ENCODE data around the gene MATR3.

Gene MATR3

DNA sequence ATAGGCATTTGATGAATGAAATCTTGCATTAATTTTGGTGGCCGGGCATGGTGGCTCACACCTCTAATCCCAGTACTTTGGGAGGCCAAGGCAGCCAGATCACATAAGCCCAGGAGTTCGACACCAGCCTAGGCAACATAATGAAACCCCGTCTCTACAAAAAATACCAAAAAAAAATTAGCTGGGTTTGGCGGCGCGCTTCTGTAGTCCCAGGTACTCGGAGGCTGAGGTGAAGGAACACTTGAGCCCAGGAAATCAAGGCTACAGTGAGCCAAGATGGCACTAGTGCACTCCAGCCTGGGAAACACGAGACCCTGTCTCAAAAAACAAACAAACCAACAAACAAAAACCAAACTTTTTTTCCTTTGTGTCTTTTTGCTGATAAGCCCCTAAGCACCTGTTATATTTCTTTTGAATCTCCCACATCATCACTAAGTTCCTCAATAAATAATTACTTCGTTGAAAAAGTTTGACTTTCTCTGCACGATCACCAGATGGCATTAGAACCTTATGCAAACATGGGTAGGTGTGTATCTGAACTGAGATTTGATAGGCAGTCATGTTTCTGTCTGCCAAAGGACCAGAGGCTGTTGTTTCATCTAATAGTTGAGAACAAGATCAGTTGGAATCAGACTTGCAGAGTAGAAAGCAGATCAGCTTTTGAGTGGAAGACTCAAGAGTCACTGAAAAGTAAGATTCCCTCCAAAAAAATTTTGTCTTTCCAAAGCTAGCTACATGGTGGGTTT lies 5.5 kb upstream of the MATR3 start:
- TF ChIP-seq, protein P1, sequence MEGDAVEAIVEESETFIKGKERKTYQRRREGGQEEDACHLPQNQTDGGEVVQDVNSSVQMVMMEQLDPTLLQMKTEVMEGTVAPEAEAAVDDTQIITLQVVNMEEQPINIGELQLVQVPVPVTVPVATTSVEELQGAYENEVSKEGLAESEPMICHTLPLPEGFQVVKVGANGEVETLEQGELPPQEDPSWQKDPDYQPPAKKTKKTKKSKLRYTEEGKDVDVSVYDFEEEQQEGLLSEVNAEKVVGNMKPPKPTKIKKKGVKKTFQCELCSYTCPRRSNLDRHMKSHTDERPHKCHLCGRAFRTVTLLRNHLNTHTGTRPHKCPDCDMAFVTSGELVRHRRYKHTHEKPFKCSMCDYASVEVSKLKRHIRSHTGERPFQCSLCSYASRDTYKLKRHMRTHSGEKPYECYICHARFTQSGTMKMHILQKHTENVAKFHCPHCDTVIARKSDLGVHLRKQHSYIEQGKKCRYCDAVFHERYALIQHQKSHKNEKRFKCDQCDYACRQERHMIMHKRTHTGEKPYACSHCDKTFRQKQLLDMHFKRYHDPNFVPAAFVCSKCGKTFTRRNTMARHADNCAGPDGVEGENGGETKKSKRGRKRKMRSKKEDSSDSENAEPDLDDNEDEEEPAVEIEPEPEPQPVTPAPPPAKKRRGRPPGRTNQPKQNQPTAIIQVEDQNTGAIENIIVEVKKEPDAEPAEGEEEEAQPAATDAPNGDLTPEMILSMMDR (conservative IDR thresholded peaks at IDR 0.05; ENCODE audit: control insufficient read depth, insufficient read depth, low read depth, low read length): no peak
- peak; percentile 38 for DNase-seq (ENCODE audit: low read depth)
- no peak overlapping the region for H3K4me3 ChIP-seq (ENCODE audit: control insufficient read depth, low read depth, low read length)

DNA sequence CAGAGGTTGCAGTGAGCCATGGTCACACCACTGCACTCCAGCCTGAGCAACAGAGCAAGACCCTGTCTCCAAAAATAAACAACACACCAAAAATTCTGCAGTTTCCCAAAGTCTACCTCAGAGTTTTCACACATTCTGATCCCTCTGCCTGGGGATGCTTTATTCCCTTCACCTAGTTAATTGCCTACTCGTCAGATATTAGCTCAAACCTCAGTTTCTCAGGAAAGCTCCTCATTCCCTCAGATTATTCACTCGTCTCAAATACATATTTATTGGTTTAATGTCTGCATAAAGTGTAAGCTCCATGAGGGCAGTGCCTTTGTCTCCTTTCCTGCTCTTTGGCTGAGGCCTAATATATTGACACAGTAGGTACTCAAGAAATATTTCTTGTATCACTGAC lies 2.5 kb upstream of the MATR3 start:
- no peak overlapping the region for H3K4me3 ChIP-seq (ENCODE audit: control insufficient read depth, low read depth, low read length)
- TF ChIP-seq, protein P1 (conservative IDR thresholded peaks at IDR 0.05; ENCODE audit: control insufficient read depth, insufficient read depth, low read depth, low read length): no peak
- no peak for DNase-seq (ENCODE audit: low read depth)

DNA sequence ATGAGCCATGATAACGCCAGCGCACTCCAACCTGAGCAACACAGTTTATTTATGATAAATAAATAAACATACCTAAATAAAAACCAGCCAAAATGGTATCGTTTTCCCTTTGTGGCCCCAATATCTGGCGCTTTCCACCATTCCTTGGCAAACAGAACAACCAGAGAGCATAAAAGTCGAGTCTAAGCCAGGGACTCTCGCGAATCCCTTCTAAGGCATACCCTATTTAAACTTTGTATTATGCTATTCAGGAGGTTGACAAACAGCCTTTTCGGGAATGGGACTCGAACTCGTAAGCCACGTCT lies 386 bp upstream of the MATR3 start:
- DNase-seq (ENCODE audit: low read depth): no peak
- TF ChIP-seq, protein P1 (conservative IDR thresholded peaks at IDR 0.05; ENCODE audit: control insufficient read depth, insufficient read depth, low read depth, low read length): no peak
- H3K4me3 ChIP-seq (ENCODE audit: control insufficient read depth, low read depth, low read length): peak overlapping the region; percentile 79

DNA sequence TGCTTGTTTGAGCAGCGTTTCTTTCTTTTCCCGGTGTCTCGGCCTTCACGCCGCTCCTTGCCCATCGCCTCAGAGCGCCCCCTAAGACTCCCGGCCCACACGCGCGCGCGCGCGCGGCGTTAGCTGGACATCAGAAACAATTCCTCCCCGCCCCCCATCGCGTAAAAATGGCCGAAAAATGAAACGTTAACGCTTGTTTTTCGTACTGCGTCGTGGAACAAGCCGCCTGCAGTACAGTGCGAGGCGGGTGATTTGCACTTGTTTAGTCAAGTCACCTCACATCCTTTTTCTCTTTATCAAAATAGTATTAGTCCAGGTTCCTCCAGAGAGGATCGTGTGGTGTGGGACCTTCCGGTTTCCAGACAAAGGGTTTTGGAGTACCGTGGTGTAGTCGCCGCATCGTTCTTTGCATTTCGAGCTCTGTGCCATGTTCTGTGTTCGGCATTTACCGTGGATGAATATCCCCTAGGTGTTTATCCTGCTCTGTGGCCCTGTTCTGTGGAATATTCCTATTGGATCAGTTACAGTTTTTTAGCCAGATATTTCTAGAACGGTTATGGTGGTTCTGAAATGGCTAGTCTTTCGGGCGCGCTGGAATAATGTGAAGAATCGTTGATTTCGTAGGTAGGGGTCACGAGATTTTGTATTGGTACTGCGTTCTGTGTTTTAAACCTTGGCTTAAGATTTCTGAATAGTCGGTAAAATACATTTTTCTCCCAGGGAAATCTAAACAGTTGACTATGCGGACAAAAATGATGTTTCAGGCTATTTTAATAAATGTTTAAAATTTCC lies 1.0 kb downstream of the MATR3 start:
- peak overlapping the region; percentile 79 for H3K4me3 ChIP-seq (ENCODE audit: control insufficient read depth, low read depth, low read length)
- DNase-seq (ENCODE audit: low read depth): peak; percentile 77
- TF ChIP-seq, protein P1 (conservative IDR thresholded peaks at IDR 0.05; ENCODE audit: control insufficient read depth, insufficient read depth, low read depth, low read length): no peak

DNA sequence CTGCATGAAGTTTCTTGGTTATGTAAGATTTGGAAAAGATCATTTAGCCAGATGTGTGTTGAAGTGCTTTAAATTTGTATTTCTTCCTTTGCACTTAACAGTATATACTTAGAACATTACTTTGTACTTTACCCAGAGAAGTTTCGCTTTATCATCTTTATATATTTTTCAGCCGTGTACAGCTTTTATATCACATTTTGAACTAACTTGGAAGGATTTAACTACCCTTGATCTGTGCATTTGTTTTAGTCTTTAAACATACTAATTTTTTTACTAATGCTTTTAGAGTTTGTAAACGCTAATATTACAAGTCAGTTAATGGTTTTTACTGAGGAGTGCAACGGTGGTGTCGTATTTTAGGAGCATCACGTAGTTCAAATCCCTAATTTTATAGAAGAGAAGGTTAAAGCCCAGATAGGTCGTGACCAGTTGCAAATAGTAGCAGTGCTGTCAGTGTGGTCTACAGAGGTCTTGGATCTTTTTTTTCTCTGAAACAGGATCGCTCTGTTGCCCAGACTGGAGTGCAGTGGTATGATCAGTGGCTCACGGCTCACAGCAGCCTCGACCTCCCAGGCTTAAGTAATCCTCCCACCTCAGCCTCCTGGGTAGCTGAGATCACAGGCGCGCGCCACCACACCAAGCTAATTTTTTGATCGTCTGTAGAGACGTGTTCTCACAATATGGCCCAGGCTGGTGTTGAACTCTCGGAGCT lies 2.0 kb downstream of the MATR3 start:
- peak overlapping the region; percentile 79 for H3K4me3 ChIP-seq (ENCODE audit: control insufficient read depth, low read depth, low read length)
- peak; percentile 22 for DNase-seq (ENCODE audit: low read depth)
- TF ChIP-seq, protein P1 (conservative IDR thresholded peaks at IDR 0.05; ENCODE audit: control insufficient read depth, insufficient read depth, low read depth, low read length): no peak

DNA sequence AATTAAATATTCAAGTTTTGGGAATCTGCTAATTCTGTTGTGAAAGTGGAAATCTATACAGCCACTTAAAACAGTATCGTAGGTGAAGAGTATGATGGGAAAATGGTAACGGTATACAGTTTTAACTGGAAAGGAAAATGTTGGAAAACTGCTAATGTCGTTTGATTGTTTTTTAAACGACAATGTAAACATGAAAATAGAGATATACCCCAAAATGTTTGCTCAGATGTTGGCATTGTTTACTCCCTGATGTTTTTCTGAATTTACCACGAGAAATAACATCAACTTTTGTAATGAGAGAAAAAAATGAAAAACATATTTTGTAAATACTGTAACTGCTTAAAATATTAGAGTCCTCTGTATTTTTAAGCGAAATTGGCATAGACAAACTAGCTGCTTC lies 2.7 kb downstream of the MATR3 start:
- DNase-seq (ENCODE audit: low read depth): no peak
- TF ChIP-seq, protein P1 (conservative IDR thresholded peaks at IDR 0.05; ENCODE audit: control insufficient read depth, insufficient read depth, low read depth, low read length): no peak
- no peak overlapping the region for H3K4me3 ChIP-seq (ENCODE audit: control insufficient read depth, low read depth, low read length)

Measured in fibroblast of mammary gland (primary cell).